A673 (cell line): ENCODE results near the gene DPH2. TPM values are rescaled to one million over a fixed set of nuclear protein-coding genes. Genes with fewer than 3 reads are reported as not detected.
A peak's percentile ranks its signal among the peaks of the same experiment; 100 is the strongest.

Experiments used
- BruUV-seq: library from RNA; stranded (reverse); fragments of 400-500 nt; replicated peaks from 2 replicates; lab custom pipeline; 2021; lab: Mats Ljungman, UMichigan
- CTCF ChIA-PET: fragments of 300-600 bp; sonication (Branson Sonifier 250); formaldehyde crosslinking; loops from one replicate; lab custom pipeline; 2022; ENCODE audit warnings: antibody characterized with exemption; lab: Charles Lee
- POLR2A ChIA-PET: fragments of 300-600 bp; sonication (Branson Sonifier 250); formaldehyde crosslinking; loops from one replicate; lab custom pipeline; 2022; ENCODE audit warnings: antibody characterized with exemption; ENCODE audit not compliant: low non-redundant PET; lab: Charles Lee
- DNase-seq: peaks from one replicate; pipeline ENCODE4 v3.0.0-alpha.2; 2015; ENCODE audit warnings: low spot score
- H3K27ac ChIP-seq: fragments of 200-600 bp; sonication (generic); 2 replicates; pipeline ENCODE4 v1.5.1; 2016; ENCODE audit warnings: mixed run types, low read depth, mild to moderate bottlenecking, mixed read lengths, antibody characterized with exemption, low read length; ENCODE audit not compliant: poor library complexity, severe bottlenecking
- H3K27me3 ChIP-seq: fragments of 200-600 bp; sonication (generic); replicated peaks from 2 replicates; pipeline ENCODE4 v1.6.1; 2017; ENCODE audit warnings: mixed run types, low read depth, mild to moderate bottlenecking, mixed read lengths, antibody characterized with exemption, low read length; ENCODE audit not compliant: insufficient read depth, poor library complexity
- H3K36me3 ChIP-seq: fragments of 200-600 bp; sonication (generic); 2 replicates; pipeline ENCODE4 v1.6.1; 2016; ENCODE audit warnings: mixed run types, mild to moderate bottlenecking, mixed read lengths, antibody characterized with exemption, low read length; ENCODE audit not compliant: insufficient read depth, poor library complexity, severe bottlenecking
- H3K4me1 ChIP-seq: fragments of 200-600 bp; sonication (generic); 2 replicates; pipeline ENCODE4 v1.6.1; 2017; ENCODE audit warnings: mixed run types, mild to moderate bottlenecking, mixed read lengths, antibody characterized with exemption, low read length; ENCODE audit not compliant: insufficient read depth, poor library complexity, severe bottlenecking
- H3K4me3 ChIP-seq: fragments of 200-600 bp; sonication (generic); 2 replicates; pipeline ENCODE4 v1.5.1; 2016; ENCODE audit warnings: low read depth, mixed run types, mild to moderate bottlenecking, mixed read lengths, low read length; ENCODE audit not compliant: poor library complexity, severe bottlenecking
- H3K9me3 ChIP-seq: fragments of 200-600 bp; sonication (generic); 2 replicates; pipeline ENCODE4 v1.6.1; 2016; ENCODE audit warnings: mixed run types, low read depth, mild to moderate bottlenecking, mixed read lengths, antibody characterized with exemption, low read length; ENCODE audit not compliant: poor library complexity, severe bottlenecking
- CTCF ChIP-seq: fragments of 300-800, 200-600 bp; sonication (generic); conservative IDR thresholded peaks from 2 replicates; pipeline ENCODE4 v1.5.1; 2017; ENCODE audit warnings: low read depth, mild to moderate bottlenecking, antibody characterized with exemption, low read length, moderate library complexity, mixed read lengths
- EZH2 ChIP-seq: fragments of 200-600 bp; sonication (generic); IDR thresholded peaks from 2 replicates; pipeline ENCODE4 v1.6.1; 2017; ENCODE audit warnings: borderline replicate concordance, low read depth, mild to moderate bottlenecking, mixed read lengths, antibody characterized with exemption, low read length; ENCODE audit not compliant: poor library complexity, severe bottlenecking
- intact Hi-C: fragments of 100-400 bp; cut with micrococcal nuclease; formaldehyde crosslinking; loops from one replicate; pipeline ENCODE4 v1.10.0; 2022; ENCODE audit not compliant: unreplicated experiment
- total RNA-seq: library from RNA; stranded (reverse); gene quantifications from 2 replicates; pipeline ENCODE4 v1.2.3, GENCODE V29; 2021

The DPH2 gene
- total RNA-seq, 1 experiment from 2014 or later = 52.8 TPM

GRCh38 chr1:43991200-43991475, 21.3 kb downstream of the DPH2 start:
- no peak for DNase-seq
- ChIA-PET POLR2A (interaction anchor here (0.6 kb wide), 1 partner anchor 606 kb away, joined by 5 read pairs; no protein-coding TSS in a partner anchor), CTCF (interaction anchor here (0.6 kb wide), 1 partner anchor 40 kb away, joined by 4 read pairs; the partner anchor contains the start of gene SLC6A9)
- Histone ChIP-seq H3K36me3 (peaks cover 6% of the 10 kb centered on the region), H3K27me3 (no peaks in the 10 kb centered on the region), H3K27ac (peak overlapping the region; percentile 65), H3K4me3 (peak overlapping the region; percentile 72), H3K9me3 (no peaks in the 10 kb centered on the region), H3K4me1 (peaks cover 19% of the 10 kb centered on the region)
- no TSS peak for BruUV-seq
- intact Hi-C loops = no loop called here
- TF ChIP-seq CTCF (no peak), EZH2 (no peak)

GRCh38 chr1:43991476-43992231, 21.8 kb downstream of the DPH2 start, which contains the start of gene CCDC24:
Gene CCDC24, plus strand, starts transcription at chr1:43991599. Its CDS starts 280 bp downstream, at chr1:43991879.
- Histone ChIP-seq H3K36me3 (peaks cover 1% of the 10 kb centered on the region), H3K4me3 (peak within 1 kb of the TSS; percentile 72), H3K4me1 (peaks cover 19% of the 10 kb centered on the region), H3K27me3 (no peaks in the 10 kb centered on the region), H3K27ac (peak within 1 kb of the TSS; percentile 65), H3K9me3 (no peaks in the 10 kb centered on the region)
- peak; percentile 91 for DNase-seq
- CTCF ChIA-PET = interaction anchor here (0.6 kb wide), 1 partner anchor 39 kb away, joined by 4 read pairs; the partner anchor contains the start of gene SLC6A9
- intact Hi-C loops = no loop called here
- POLR2A ChIA-PET = interaction anchor here (0.6 to 0.7 kb wide), 2 partner anchors 607 to 701 kb away, joined by 3 to 5 read pairs; no protein-coding TSS in a partner anchor
- TF ChIP-seq CTCF (no peak), EZH2 (no peak)
- BruUV-seq = no TSS peak

GRCh38 chr1:43992232-43992995, 22.6 kb downstream of the DPH2 start:
- Histone ChIP-seq H3K4me3 (peak overlapping the region; percentile 72), H3K27me3 (no peaks in the 10 kb centered on the region), H3K27ac (peak overlapping the region; percentile 65), H3K36me3 (no peaks in the 10 kb centered on the region), H3K9me3 (no peaks in the 10 kb centered on the region), H3K4me1 (peaks cover 19% of the 10 kb centered on the region)
- no peak for TF ChIP-seq EZH2
- TF ChIP-seq CTCF = no peak
- BruUV-seq = no TSS peak
- intact Hi-C loops = no loop called here
- ChIA-PET POLR2A (interaction anchor here (0.7 kb wide), 1 partner anchor 702 kb away, joined by 3 read pairs; no protein-coding TSS in a partner anchor), CTCF (interaction anchor here (0.6 to 1.8 kb wide), 2 partner anchors 55 to 511 kb away, joined by 3 to 13 read pairs; no protein-coding TSS in a partner anchor)
- DNase-seq = no peak
